Rectal smooth muscle tissue (tissue), 1 donor: ENCODE measurements around the gene CD247.

ENCODE experiments used
- H3K27ac ChIP-seq: one replicate; pipeline ENCODE4 v1.7.0; 2013; ENCODE audit warnings: low read depth, low read length, inconsistent platforms
- H3K27me3 ChIP-seq: one replicate; pipeline ENCODE4 v1.7.0; 2013; ENCODE audit warnings: low read length; ENCODE audit not compliant: control insufficient read depth, insufficient read depth
- H3K36me3 ChIP-seq: one replicate; pipeline ENCODE4 v1.7.0; 2013; ENCODE audit warnings: low read length; ENCODE audit not compliant: control insufficient read depth, insufficient read depth
- H3K4me1 ChIP-seq: one replicate; pipeline ENCODE4 v1.7.0; 2013; ENCODE audit warnings: low read length; ENCODE audit not compliant: control insufficient read depth, insufficient read depth
- H3K4me3 ChIP-seq: one replicate; pipeline ENCODE4 v1.7.0; 2013; ENCODE audit warnings: low read length
- H3K9ac ChIP-seq: one replicate; pipeline ENCODE4 v1.7.0; 2013; ENCODE audit warnings: low read length

CD247 gene

DNA sequence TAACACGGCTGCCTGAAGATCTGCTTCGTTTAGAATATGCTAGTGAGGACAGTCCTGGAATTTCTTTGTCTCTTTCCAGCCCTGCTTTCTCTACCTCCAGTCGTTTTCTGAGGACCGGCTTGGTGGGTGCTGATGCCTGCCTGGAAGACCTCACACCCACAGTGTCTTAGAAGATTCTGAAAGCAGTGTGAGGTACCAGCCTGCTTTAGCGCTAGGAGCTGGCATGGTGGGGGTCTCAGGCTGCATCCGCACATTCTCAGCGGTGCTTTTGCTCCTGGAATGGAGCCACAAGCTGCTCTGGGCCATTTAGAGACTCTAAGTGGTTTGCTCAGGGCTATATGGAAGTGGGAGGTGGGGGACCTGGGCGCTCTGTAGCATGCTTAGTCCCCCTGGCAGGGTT, 61.4 kb downstream of the CD247 start:
- H3K4me1 ChIP-seq, result peaks cover 5% of the 10 kb centered on the region
- no peaks in the 10 kb centered on the region for H3K36me3 ChIP-seq
- H3K27me3 ChIP-seq, result no peaks in the 10 kb centered on the region
- H3K4me3 ChIP-seq, result no peak overlapping the region
- no peak overlapping the region for H3K9ac ChIP-seq
- no peak overlapping the region for H3K27ac ChIP-seq

- H3K27ac ChIP-seq, result no peak overlapping the region
- no peak overlapping the region for H3K4me3 ChIP-seq
- no peaks in the 10 kb centered on the region for H3K27me3 ChIP-seq
- no peaks in the 10 kb centered on the region for H3K36me3 ChIP-seq
- H3K4me1 ChIP-seq, result peaks cover 5% of the 10 kb centered on the region
- H3K9ac ChIP-seq, result no peak overlapping the region
These were observed 61.8 kb downstream of the CD247 start for GRCh38 chr1:167456524-167456923.

DNA sequence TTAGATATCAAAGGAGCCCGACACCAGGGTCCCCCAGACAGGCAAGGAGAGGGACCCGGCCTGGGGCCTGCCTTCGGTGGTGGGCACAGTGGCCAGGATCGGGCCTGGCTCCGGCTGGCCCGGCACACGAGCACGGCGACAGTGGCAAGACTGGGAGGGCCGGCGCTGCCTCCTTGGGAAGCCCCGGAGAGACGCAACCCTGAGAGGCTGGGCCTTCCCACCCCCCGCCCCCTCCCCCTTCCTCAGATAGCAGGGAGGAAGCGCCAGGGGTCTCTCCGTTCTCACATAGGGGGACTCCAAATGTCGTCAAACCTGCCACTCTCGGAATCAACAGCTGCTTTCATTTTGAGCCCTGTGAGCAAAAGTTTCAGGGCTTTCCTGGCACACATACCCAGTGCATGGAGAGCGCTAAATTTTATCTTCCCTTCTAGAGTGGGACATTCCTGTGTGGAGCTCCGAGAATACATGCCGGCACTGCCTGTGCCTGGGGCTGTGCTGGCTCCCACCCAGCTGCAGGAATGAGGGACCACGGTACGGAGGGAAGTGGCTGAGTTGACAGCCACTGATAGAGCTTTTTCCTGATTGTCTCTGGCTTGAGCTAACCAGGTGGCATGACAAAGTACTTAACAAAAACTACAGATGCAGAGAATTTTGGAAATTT, 62.4 kb downstream of the CD247 start:
- H3K4me3 ChIP-seq, result peak overlapping the region; percentile 94
- peak overlapping the region; percentile 70 for H3K27ac ChIP-seq
- no peaks in the 10 kb centered on the region for H3K36me3 ChIP-seq
- H3K9ac ChIP-seq, result peak overlapping the region; percentile 56
- no peaks in the 10 kb centered on the region for H3K27me3 ChIP-seq
- H3K4me1 ChIP-seq, result peaks cover 5% of the 10 kb centered on the region

- peak overlapping the region; percentile 94 for H3K4me3 ChIP-seq
- H3K36me3 ChIP-seq, result no peaks in the 10 kb centered on the region
- H3K4me1 ChIP-seq, result peaks cover 5% of the 10 kb centered on the region
- peak overlapping the region; percentile 70 for H3K27ac ChIP-seq
- no peaks in the 10 kb centered on the region for H3K27me3 ChIP-seq
- H3K9ac ChIP-seq, result peak overlapping the region; percentile 80
These were observed 63.2 kb downstream of the CD247 start for GRCh38 chr1:167454894-167455785.

GRCh38 chr1:167454304-167454893, 63.9 kb downstream of the CD247 start:
- Histone ChIP-seq H3K9ac (peak overlapping the region; percentile 80), H3K27ac (peak overlapping the region; percentile 70), H3K36me3 (no peaks in the 10 kb centered on the region), H3K4me3 (peak overlapping the region; percentile 94), H3K27me3 (no peaks in the 10 kb centered on the region), H3K4me1 (peaks cover 5% of the 10 kb centered on the region)

- Histone ChIP-seq H3K9ac (no peak overlapping the region), H3K27me3 (no peaks in the 10 kb centered on the region), H3K36me3 (no peaks in the 10 kb centered on the region), H3K27ac (no peak overlapping the region), H3K4me3 (no peak overlapping the region), H3K4me1 (peaks cover 5% of the 10 kb centered on the region)
These were observed 65.2 kb downstream of the CD247 start for GRCh38 chr1:167453123-167453522.

DNA sequence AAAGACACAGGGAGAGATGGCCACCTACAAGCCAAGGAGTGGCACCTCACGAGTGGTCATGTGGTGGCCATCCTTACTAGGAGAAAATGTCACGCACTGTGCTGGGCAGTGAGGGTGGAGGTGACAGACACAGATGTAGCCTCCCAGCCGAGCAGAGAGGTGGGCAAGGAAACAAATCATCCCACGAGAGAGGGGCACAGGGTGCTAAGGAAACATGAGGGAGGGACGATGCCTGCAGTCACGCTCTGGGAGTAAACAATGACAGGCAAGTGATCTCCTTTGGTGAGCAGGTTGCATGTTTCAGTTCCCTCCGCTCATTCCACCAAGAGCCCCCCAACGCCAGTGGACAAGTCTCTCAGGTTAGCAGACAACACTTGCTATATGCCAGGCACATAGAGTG, 65.8 kb downstream of the CD247 start:
- H3K9ac ChIP-seq, result no peak overlapping the region
- H3K27ac ChIP-seq, result no peak overlapping the region
- no peaks in the 10 kb centered on the region for H3K27me3 ChIP-seq
- no peaks in the 10 kb centered on the region for H3K36me3 ChIP-seq
- peaks cover 5% of the 10 kb centered on the region for H3K4me1 ChIP-seq
- no peak overlapping the region for H3K4me3 ChIP-seq

DNA sequence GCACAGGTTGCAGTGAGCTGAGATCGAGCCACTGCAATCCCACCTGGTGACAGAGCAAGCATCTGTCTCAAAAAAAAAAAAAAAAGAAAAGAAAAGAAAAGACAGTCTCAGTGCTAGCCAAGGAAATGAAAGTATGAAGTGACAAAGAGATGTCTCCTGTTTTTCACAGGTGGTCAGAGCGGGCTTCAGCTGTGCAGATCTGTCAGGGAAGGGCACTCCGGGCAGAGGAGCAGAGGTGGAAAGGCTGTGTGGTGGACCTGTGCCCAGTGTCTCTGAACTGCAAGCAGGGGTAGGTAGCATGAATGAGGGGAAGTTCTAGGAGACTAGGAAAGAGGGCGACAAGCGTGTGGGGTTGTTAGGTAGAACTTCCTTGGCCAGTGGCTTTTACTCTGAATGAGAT, 67.5 kb downstream of the CD247 start:
- Histone ChIP-seq H3K4me3 (no peak overlapping the region), H3K27ac (no peak overlapping the region)

DNA sequence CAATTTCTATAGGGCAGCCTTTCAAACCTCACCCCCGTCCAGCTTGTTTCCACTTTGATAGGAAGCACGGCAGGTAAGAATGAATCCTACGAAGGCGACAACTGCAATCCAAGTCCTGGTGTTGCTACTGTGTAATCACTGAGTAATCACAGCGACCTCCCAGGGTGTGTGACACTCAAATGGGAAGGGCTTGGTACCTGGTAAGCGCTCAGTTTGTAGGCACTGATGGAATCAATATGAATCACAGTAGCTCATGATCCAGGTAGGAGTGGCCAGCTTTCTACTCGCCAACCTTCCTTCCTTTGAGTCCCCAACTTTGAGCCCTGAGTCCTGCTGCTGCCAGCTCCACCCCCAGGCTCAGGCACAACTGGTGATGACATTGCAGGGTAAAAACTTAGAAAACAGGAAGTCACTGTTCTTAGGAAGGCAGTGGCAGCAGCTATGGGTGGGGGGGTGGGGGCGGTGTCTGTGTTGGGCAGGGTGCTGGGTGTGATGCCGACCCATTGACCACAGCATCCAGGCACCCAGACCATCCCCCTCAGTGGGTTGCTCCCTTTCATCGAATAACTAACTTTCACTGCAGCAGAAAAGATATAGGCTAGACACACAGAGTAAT, 70.7 kb downstream of the CD247 start:
- H3K27me3 ChIP-seq, result no peaks in the 10 kb centered on the region
- no peak overlapping the region for H3K4me3 ChIP-seq
- no peaks in the 10 kb centered on the region for H3K4me1 ChIP-seq
- no peaks in the 10 kb centered on the region for H3K36me3 ChIP-seq
- no peak overlapping the region for H3K27ac ChIP-seq
- H3K9ac ChIP-seq, result no peak overlapping the region

More for the DNA sequence above, 67.5 kb downstream of the CD247 start:
- Histone ChIP-seq H3K4me1 (peaks cover 5% of the 10 kb centered on the region), H3K9ac (no peak overlapping the region), H3K27me3 (no peaks in the 10 kb centered on the region), H3K36me3 (no peaks in the 10 kb centered on the region)

DNA sequence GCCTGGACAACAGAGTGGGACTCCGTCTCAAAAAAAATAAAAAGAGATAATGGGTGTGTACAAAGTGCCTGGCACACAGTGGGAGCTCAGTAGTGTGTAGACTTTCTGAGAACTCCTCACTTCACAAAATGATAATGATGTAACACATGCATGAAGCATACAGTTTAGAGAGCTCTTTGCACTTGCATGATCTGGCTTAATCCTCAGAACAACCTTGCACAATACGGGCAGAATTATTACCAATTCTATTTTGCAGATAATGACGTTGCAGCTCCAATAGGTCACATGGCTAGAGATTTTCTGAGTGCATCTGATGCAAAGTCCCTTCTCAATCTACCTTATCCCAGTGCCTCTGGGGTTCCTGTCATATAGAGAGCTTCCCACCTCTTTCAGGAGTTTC, 71.4 kb downstream of the CD247 start:
- H3K4me1 ChIP-seq, result no peaks in the 10 kb centered on the region
- no peaks in the 10 kb centered on the region for H3K27me3 ChIP-seq
- H3K36me3 ChIP-seq, result no peaks in the 10 kb centered on the region
- H3K9ac ChIP-seq, result no peak overlapping the region
- no peak overlapping the region for H3K27ac ChIP-seq
- H3K4me3 ChIP-seq, result no peak overlapping the region

- Histone ChIP-seq H3K36me3 (no peaks in the 10 kb centered on the region), H3K27ac (no peak overlapping the region), H3K27me3 (no peaks in the 10 kb centered on the region), H3K4me1 (peaks cover 2% of the 10 kb centered on the region), H3K4me3 (no peak overlapping the region), H3K9ac (no peak overlapping the region)
These were observed 74.6 kb downstream of the CD247 start for GRCh38 chr1:167443757-167444156.

GRCh38 chr1:167442854-167443565, 75.3 kb downstream of the CD247 start:
- Histone ChIP-seq H3K4me1 (peaks cover 2% of the 10 kb centered on the region), H3K36me3 (no peaks in the 10 kb centered on the region), H3K9ac (no peak overlapping the region)

More at GRCh38 chr1:167442854-167443565, 75.3 kb downstream of the CD247 start:
- no peaks in the 10 kb centered on the region for H3K27me3 ChIP-seq
- H3K27ac ChIP-seq, result no peak overlapping the region
- H3K4me3 ChIP-seq, result no peak overlapping the region
